Liver (tissue), 9 donors: ENCODE results near the gene IQSEC3. TPM values are rescaled to one million over a fixed set of nuclear protein-coding genes. Genes with fewer than 3 reads are reported as not detected.

Source experiments
- DNase-seq: peaks from one replicate; pipeline ENCODE4 v3.0.0-alpha.2; 2017; ENCODE audit warnings: low spot score
- H3K27ac ChIP-seq, 2 donors: one replicate each; pipeline ENCODE4 v1.7.0; 2013; ENCODE audit warnings: inconsistent platforms in 2 of 2, low read length in 2 of 2, control low read depth in 1 of 2, low read depth in 1 of 2, mild to moderate bottlenecking in 1 of 2
- H3K27me3 ChIP-seq, 4 donors: one replicate each; pipeline versions ENCODE4 v1.6.1 to v1.7.0; 2013; ENCODE audit warnings: low read length in 3 of 4, inconsistent platforms in 1 of 4, mild to moderate bottlenecking in 1 of 4, moderate library complexity in 1 of 4; ENCODE audit not compliant: control insufficient read depth in 4 of 4, insufficient read depth in 4 of 4
- H3K36me3 ChIP-seq, 4 donors: one replicate each; pipeline versions ENCODE4 v1.6.1 to v1.7.0; 2013; ENCODE audit warnings: low read length in 3 of 4, mild to moderate bottlenecking in 3 of 4, low read depth in 1 of 4, moderate library complexity in 1 of 4; ENCODE audit not compliant: control insufficient read depth in 4 of 4, insufficient read depth in 3 of 4
- H3K4me1 ChIP-seq, 4 donors: one replicate each; pipeline versions ENCODE4 v1.6.1 to v1.7.0; 2013; ENCODE audit warnings: low read length in 3 of 4, mild to moderate bottlenecking in 3 of 4, moderate library complexity in 1 of 4; ENCODE audit not compliant: control insufficient read depth in 4 of 4, insufficient read depth in 4 of 4
- H3K4me3 ChIP-seq, 3 donors: one replicate each; pipeline versions ENCODE4 v1.6.1 to v1.7.0; 2013; ENCODE audit warnings: low read length in 3 of 3, control low read depth in 1 of 3, low read depth in 1 of 3, mild to moderate bottlenecking in 1 of 3
- H3K9ac ChIP-seq, 2 donors: one replicate each; pipeline ENCODE4 v1.7.0; 2013; ENCODE audit warnings: low read length in 2 of 2, mild to moderate bottlenecking in 2 of 2, moderate library complexity in 2 of 2, control low read depth in 1 of 2, low read depth in 1 of 2
- H3K9me3 ChIP-seq, 4 donors: one replicate each; pipeline versions ENCODE4 v1.6.1 to v1.7.0; 2013; ENCODE audit warnings: low read length in 3 of 4; ENCODE audit not compliant: control insufficient read depth in 4 of 4
- CTCF ChIP-seq: fragments of 150-350 bp; IDR thresholded peaks from 2 replicates; pipeline ENCODE4 v1.5.1; 2017; ENCODE audit warnings: improper control_type of control experiment, low read depth, low read length; ENCODE audit not compliant: missing input control
- EGR1 ChIP-seq, 2 donors: IDR thresholded peaks; 2 replicates each; pipeline ENCODE4 v1.6.1; 2016 to 2018; ENCODE audit warnings: antibody characterized with exemption in 2 of 2, low read depth in 2 of 2
- FOXA1 ChIP-seq: IDR thresholded peaks from 2 replicates; pipeline ENCODE4 v1.6.1; 2016; ENCODE audit warnings: antibody characterized with exemption
- FOXA2 ChIP-seq: IDR thresholded peaks from 2 replicates; pipeline ENCODE4 v1.6.1; 2016; ENCODE audit warnings: antibody characterized with exemption
- GABPA ChIP-seq, 2 donors: IDR thresholded peaks in 1 of 2; conservative IDR thresholded peaks in 1 of 2; 2 replicates each; pipeline ENCODE4 v1.6.1; 2016; ENCODE audit warnings: antibody characterized with exemption in 2 of 2, mild to moderate bottlenecking in 1 of 2, moderate library complexity in 1 of 2
- HNF4A ChIP-seq, 2 donors: conservative IDR thresholded peaks; 2 replicates each; pipeline ENCODE4 v1.6.1; 2016; ENCODE audit warnings: antibody characterized with exemption in 2 of 2, mild to moderate bottlenecking in 2 of 2
- HNF4G ChIP-seq: IDR thresholded peaks from 2 replicates; pipeline ENCODE4 v1.6.1; 2016; ENCODE audit warnings: antibody characterized with exemption
- JUND ChIP-seq, 2 donors: IDR thresholded peaks; 2 replicates each; pipeline ENCODE4 v1.6.1; 2016; ENCODE audit warnings: antibody characterized with exemption in 2 of 2
- NR2F2 ChIP-seq: IDR thresholded peaks from 2 replicates; pipeline ENCODE4 v1.6.1; 2016; ENCODE audit warnings: antibody characterized with exemption
- RAD21 ChIP-seq, 2 donors: IDR thresholded peaks; 2 replicates each; pipeline ENCODE4 v1.6.1; 2016; ENCODE audit warnings: antibody characterized with exemption in 2 of 2, mild to moderate bottlenecking in 2 of 2
- REST ChIP-seq: IDR thresholded peaks from 2 replicates; pipeline ENCODE4 v1.6.1; 2016; ENCODE audit warnings: antibody characterized with exemption, mild to moderate bottlenecking
- RXRA ChIP-seq, 2 donors: IDR thresholded peaks; 2 replicates each; pipeline ENCODE4 v1.6.1; 2017 to 2018; ENCODE audit warnings: antibody characterized with exemption in 2 of 2, mild to moderate bottlenecking in 1 of 2
- SP1 ChIP-seq: IDR thresholded peaks from 2 replicates; pipeline ENCODE4 v1.6.1; 2018; ENCODE audit warnings: antibody characterized with exemption, mild to moderate bottlenecking
- TAF1 ChIP-seq: conservative IDR thresholded peaks from 2 replicates; pipeline ENCODE4 v1.6.1; 2016; ENCODE audit warnings: antibody characterized with exemption, mild to moderate bottlenecking
- YY1 ChIP-seq: IDR thresholded peaks from 2 replicates; pipeline ENCODE4 v1.6.1; 2016; ENCODE audit warnings: antibody characterized with exemption, mild to moderate bottlenecking
- ZBTB33 ChIP-seq: IDR thresholded peaks from 2 replicates; pipeline ENCODE4 v1.6.1; 2016; ENCODE audit warnings: antibody characterized with exemption
- WGBS: extraction: QIAGEN DNeasy Blood & Tissue Kit; methylation state at CpG from one replicate; pipeline ENCODE4 v1.1.7; 2013; 5-methylcytosine and 5-hydroxymethylcytosine counted together
- polyA plus RNA-seq, 2 donors: library from polyadenylated mRNA; stranded (reverse) in 1 of 2; unstranded in 1 of 2; fragments of 200-250 nt in 1 of 2; fragments of >200 nt in 1 of 2; fragmentation: Nextera tagmentation in 1 of 2; extraction: Ambion mirVana in 1 of 2; gene quantifications; one replicate each; pipeline versions ENCODE4 v1.2.1 to v1.2.3, GENCODE V29; 2013 to 2015
- total RNA-seq, 2 donors: library from RNA; depleted of rRNA; stranded (reverse); fragments of >200 nt; gene quantifications; one replicate each; pipeline ENCODE4 v1.2.3, GENCODE V29; 2014
- TF ChIP-seq, protein P1 (sequence below): IDR thresholded peaks from 2 replicates; pipeline ENCODE4 v1.6.1; 2016; ENCODE audit warnings: antibody characterized with exemption
- donor health status: healthy.
- donor health status: healthy.
- donor health status: healthy.
- donor health status: healthy.
- donor health status: healthy.

IQSEC3 gene
- total and polyA plus RNA-seq, 4 donors = under 0.01 to 0.79 (median 0.48) TPM

DNA sequence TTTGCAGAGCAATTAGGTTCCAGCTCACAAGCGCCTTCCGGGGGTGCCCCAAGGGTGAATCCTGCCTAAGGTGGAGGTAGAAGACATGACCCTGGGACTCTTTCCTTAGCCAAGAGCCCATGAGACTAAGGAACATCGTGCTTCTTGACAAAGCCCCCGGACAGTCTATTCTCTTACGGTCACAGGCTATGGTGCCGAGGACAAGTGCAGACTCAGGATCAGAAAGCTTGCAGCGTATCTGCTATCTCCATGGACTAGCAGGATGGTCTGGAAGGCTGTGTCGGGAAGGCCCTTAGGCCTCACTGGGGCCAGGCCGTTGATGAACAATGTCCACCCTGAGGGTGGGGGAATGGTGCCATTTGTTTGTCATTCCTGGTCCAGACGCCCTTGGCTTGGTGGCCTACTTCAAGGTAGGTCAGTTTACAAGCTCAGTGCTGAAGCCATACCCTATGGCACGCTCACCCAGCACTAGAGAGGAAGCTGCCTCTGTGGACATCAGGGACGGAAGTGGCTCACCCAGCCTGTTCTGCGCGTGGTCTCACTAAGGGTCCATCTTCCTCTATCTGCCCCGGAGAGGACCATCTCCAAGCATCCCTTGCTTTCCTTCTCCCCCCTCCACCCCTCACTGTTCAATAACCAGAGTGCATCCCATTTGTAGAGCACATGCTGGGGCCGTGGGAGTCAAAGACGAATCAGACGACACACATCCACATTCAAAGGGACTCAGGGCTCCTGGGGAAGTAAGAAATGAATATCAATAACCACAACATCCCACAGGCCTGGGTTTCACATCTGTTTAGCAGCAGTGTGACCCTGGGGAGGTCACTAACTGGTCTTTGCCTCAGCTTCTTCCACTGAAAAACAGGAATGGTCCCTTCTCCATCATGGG lies 45.0 kb upstream of the IQSEC3 start:
- Histone ChIP-seq H3K36me3 (peaks cover 4 to 29% (median 18%) of the 10 kb centered on the region in 4 donors), H3K27ac (no peak overlapping the region), H3K9me3 (no peaks in the 10 kb centered on the region), H3K4me1 (peaks cover 0 to 17% (median 4%) of the 10 kb centered on the region in 4 donors), H3K4me3 (no peak overlapping the region), H3K27me3 (no peaks in the 10 kb centered on the region), H3K9ac (no peak overlapping the region)
- WGBS = 85% methylated on average over 18 of the region's 18 CpGs
- no peak for DNase-seq
- TF ChIP-seq HNF4A (conservative IDR thresholded peaks at IDR 0.05) = no peak
- TF ChIP-seq EGR1 (IDR thresholded peaks at IDR 0.05; ENCODE audit: low read depth in 2 of 2) = no peak
- no peak for TF ChIP-seq GABPA (IDR thresholded peaks at IDR 0.05 in 1 of 2, conservative IDR thresholded peaks at IDR 0.05 in 1 of 2)
- no peak for TF ChIP-seq FOXA1
- TF ChIP-seq HNF4G = no peak
- TF ChIP-seq CTCF = no peak
- no peak for TF ChIP-seq RAD21 (IDR thresholded peaks at IDR 0.05)
- TF ChIP-seq, protein P1, sequence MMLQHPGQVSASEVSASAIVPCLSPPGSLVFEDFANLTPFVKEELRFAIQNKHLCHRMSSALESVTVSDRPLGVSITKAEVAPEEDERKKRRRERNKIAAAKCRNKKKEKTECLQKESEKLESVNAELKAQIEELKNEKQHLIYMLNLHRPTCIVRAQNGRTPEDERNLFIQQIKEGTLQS = no peak
- no peak for TF ChIP-seq FOXA2
- TF ChIP-seq JUND (IDR thresholded peaks at IDR 0.05) = no peak
- TF ChIP-seq TAF1 = no peak
- TF ChIP-seq NR2F2 = no peak
- no peak for TF ChIP-seq REST
- no peak for TF ChIP-seq SP1
- no peak for TF ChIP-seq YY1

DNA sequence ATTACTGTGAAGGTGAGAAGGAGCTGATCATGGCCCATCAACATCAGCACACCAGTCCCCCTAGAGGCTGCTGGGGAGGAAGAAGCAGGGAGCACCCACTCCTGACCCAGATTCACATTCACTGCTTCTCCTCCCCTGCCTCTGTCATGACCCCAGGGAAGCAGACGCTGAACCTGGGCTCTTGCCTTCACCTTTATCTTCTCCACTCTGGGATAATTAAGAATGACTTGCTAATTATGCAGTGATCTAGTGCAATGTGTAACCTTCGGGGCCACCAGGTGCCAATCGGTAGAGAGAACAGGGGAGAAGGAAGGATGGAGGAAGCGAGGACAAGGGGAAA lies 44.4 kb upstream of the IQSEC3 start:
- H3K9ac ChIP-seq = no peak overlapping the region

More for the DNA sequence above, 44.4 kb upstream of the IQSEC3 start:
- 89% methylated on average over 4 of the region's 4 CpGs for WGBS
- Histone ChIP-seq H3K4me1 (peaks cover 0 to 17% (median 4%) of the 10 kb centered on the region in 4 donors), H3K36me3 (peaks cover 4 to 29% (median 18%) of the 10 kb centered on the region in 4 donors), H3K4me3 (no peak overlapping the region), H3K27me3 (no peaks in the 10 kb centered on the region), H3K9me3 (no peaks in the 10 kb centered on the region), H3K27ac (no peak overlapping the region)
- no peak for TF ChIP-seq HNF4A (conservative IDR thresholded peaks at IDR 0.05)
- no peak for TF ChIP-seq ZBTB33
- no peak for TF ChIP-seq RAD21 (IDR thresholded peaks at IDR 0.05)
- no peak for TF ChIP-seq FOXA2
- TF ChIP-seq SP1 = no peak
- TF ChIP-seq YY1 = no peak
- no peak for TF ChIP-seq HNF4G
- no peak for TF ChIP-seq JUND (IDR thresholded peaks at IDR 0.05)
- TF ChIP-seq EGR1 (IDR thresholded peaks at IDR 0.05; ENCODE audit: low read depth in 2 of 2) = no peak
- TF ChIP-seq RXRA (IDR thresholded peaks at IDR 0.05) = no peak
- TF ChIP-seq, protein P1 = no peak
- TF ChIP-seq CTCF = no peak
- DNase-seq = no peak
